GM18511 (cell line): ENCODE results near the gene TMCC1.
"Not testable (repeated sequence)": the region's sequence is repeated elsewhere in the genome, so short reads cannot be mapped to it uniquely, and the experiment has no call there.

ENCODE experiments used
- ATAC-seq: cut with Tn5 transposase; IDR thresholded peaks from one replicate; pipeline ENCODE4 v1.9.1; 2021; ENCODE audit warnings: mild to moderate bottlenecking, moderate library complexity; ENCODE audit not compliant: unreplicated experiment

TMCC1 gene

DNA sequence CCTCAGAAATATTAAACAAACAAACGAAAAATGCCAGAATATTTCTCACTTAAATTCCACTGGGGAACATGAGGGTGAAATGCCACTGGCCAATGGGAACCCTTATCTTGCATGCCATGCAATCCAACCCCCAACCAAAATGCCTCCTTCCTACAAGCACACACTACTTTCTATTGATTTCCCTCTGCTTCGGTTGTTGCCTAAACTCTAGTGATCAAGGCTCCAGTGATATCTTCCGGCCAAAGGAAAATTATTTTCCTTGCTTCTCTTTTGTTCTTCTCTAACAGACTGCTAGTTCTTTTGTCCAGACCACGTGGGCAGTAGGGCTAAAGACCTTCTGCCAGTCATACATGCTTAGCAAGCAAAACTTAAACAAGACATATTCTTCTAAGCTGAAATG lies 115.7 kb downstream of the TMCC1 start:
- ATAC-seq, result no peak

GRCh38 chr3:129775870-129776269 lies 117.6 kb downstream of the TMCC1 start:
- no peak for ATAC-seq

DNA sequence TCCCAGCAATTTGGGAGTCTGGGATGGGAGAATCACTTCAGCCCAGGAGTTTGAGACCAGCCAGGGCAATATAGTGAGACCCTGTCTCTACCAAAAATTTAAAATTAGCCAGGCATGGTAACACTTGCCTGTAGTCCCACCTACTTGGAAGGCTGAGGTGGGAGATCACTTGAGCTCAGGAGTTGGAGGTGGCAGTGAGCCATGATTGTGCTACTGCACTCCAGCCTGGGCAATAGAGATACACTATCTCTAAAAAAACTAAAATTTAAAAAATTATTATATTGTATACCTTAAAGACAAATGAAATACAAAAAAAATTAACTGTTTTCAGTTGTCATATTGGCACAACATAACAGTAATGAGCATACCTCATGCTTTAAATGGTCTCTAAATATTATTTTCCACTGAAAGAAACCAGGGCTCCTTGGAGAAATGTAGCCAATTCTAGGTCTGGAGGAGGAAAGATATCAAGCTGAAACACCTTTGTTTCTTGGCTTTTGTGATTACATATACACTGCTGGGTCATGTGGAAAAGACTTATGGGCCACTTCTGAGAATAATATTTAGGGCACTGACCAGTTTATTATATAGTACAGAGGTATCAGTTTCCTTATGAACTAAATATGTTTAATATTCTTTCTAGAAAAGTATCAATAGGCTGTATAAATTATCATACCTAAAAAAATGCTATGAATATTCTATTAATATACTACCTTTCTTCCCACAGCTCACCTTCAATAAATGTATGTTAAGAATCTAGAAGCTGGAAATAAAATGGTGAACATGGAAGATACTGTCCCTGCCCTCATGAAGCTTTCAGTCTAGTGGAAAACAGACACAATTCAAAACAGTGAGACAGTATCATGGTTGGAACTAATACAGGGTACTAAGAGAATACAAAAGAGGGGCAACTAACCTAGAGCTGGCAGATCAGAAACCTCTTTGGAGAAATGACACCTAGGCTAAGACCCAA lies 119.5 kb downstream of the TMCC1 start:
- no peak for ATAC-seq

- ATAC-seq, result no peak
These were observed 122.9 kb downstream of the TMCC1 start for GRCh38 chr3:129770604-129771003.

DNA sequence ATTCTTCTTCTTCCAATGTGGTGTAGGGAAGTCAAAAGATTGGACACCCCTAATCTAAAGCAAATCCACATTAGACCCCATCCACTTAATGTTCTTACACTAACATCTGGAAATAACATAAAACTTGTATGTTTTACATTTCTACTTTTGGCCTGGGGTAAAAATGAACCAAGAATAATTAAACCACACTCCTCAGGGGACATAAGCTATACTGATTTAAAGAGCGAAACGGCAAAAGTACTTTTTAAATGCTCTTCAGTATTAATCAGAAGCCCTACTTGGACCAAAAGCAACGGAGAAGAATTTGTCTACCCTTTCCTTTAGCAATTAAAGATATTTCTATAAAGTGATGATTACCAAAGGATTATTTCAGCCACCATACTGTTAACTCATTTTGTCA lies 123.9 kb downstream of the TMCC1 start:
- ATAC-seq, result no peak

GRCh38 chr3:129768728-129769127 lies 124.8 kb downstream of the TMCC1 start:
- ATAC-seq, result no peak

- ATAC-seq, result no peak
These were observed 127.4 kb downstream of the TMCC1 start for GRCh38 chr3:129766135-129766534.

DNA sequence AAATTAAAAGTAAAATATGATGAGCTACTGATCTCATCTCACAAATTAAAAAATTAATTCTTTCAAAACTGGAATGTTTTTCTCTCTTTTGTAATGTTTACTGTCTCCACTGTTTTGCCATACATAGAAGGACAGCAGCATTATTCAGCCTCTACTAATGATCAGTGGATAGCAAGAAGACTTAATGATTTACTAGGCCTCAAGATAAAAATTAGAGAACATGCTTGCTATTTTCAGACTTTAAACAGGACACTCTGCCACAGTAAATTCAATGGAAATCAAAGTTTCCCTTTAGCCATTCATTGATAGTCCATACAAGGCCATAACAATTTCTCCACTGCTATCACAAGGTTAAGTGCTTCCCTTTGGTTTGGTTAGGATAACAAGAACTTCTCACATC lies 129.4 kb downstream of the TMCC1 start:
- ATAC-seq, result no peak

DNA sequence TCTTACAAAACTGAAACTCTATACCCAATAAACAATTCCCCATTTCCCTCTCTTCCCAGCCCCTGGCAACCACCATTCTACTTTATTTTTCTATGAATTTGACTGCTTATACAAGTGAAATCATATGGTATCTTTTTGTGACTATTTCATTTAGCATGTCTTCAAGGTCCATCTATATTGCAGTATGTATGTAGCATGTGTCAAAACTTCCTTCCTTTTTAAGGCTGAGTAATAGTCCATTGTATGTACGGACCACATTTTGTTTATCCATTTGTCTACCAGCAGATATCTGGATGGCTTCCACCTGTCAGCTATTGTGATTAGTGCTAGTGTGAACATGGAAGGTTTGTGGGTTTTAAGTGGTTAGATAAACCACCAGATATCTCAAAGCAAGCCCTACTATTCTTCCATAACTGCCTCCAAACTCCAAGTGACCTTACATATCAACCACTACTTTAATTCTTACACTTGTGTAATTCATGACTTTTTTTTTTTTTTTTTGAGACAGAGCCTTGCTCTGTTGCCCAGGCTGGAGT lies 134.7 kb downstream of the TMCC1 start:
- no peak for ATAC-seq

GRCh38 chr3:129758306-129758705 lies 135.2 kb downstream of the TMCC1 start:
- no peak for ATAC-seq

- no peak for ATAC-seq
These were observed 136.6 kb downstream of the TMCC1 start for GRCh38 chr3:129756871-129757270.

DNA sequence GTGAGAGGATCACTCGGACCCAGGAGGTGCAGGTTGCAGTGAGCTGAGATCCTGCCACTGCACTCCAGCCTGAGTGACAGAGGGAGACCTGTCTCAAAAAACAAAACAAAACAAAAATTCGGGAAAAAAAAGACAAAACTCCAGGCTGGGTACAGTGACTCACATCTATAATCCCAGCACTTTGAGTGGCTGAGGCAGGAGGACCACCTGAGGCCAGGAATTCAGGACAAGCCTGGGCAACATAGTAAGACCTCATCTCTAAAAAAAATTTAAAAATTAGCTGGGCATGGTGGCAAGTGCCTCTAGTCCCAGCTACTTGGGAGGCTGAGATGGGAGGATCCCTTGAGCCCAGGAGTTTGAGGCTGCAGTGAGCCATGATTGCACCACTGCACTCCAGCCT lies 142.4 kb downstream of the TMCC1 start:
- not testable (repeated sequence) for ATAC-seq

- ATAC-seq, result no peak
These were observed 143.8 kb downstream of the TMCC1 start for GRCh38 chr3:129749692-129750091.

GRCh38 chr3:129747992-129748391 lies 145.5 kb downstream of the TMCC1 start:
- no peak for ATAC-seq

DNA sequence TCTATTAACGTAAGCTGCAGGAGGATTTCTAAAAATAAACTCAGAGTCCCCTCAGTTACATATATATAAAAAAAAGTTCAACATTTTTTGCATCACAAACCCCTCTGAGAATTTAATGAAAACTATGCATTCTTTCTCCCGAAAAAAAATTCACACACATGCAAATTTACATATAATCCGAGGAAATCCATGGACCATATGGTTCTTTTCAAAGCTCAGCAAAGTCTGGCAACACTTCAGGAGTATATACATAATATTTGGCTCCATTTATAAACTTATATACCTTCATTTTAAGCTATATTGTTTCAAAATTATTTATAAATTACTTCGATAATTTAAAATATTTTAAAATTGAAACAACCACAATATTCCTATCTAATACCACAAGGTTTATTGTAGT lies 146.4 kb downstream of the TMCC1 start:
- ATAC-seq, result no peak

DNA sequence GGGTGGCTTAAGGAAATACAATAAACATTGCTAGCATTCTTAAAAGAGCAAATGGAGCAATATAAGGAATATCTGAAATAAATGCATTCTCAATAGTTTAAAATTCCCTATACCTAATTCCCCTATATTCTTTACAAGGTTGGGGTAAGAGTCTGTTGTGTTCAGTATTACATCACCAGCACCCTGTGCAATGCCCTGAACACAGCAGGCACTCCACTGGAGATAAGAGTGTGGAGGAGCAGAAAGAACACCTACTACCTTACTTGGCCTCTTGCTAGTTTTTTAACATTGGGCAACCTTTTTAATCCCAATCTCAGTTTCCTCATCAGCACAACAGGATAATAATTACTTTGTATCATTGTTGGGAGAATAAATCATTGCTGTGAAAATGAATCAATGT lies 146.9 kb downstream of the TMCC1 start:
- ATAC-seq, result no peak

- ATAC-seq, result no peak
These were observed 148.3 kb downstream of the TMCC1 start for GRCh38 chr3:129745253-129745652.

DNA sequence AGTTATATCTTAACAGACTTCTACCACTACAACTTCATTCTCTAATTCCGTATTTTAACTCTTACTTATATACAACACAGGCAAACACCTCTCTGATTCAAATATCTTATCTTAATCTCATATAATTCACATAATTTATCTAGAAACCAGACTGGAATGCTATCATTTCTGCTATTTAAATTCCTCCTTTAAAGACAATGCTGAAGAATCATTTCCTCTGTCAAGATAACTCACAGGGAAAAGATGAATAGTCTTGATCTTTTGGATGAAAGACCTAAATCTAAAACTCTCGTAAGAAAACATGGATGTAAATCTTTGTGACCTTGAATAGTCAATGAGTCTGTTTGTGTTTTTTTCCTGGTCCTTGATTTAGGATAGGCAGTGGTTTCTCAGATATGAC lies 151.7 kb downstream of the TMCC1 start:
- no peak for ATAC-seq

DNA sequence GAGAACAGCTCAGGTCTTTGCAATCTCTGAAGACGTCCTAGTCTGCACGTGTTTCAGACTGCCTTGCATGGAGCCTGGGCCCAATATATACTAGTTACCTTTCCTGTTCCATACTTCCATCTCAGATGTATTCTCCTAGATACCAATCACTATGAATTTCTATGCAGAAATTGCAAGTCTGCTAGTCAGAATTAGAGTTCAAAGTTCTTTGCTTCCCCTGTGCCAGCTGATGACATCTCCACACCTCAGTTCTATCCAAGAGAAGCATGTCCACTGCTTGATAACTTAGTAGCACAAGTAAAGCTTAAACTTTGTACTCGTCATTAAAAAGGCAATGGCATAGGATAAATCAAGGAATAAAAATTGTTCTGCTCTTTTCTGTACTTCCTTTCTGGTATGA lies 153.4 kb downstream of the TMCC1 start:
- no peak for ATAC-seq

GRCh38 chr3:129739634-129740033 lies 153.9 kb downstream of the TMCC1 start:
- no peak for ATAC-seq

DNA sequence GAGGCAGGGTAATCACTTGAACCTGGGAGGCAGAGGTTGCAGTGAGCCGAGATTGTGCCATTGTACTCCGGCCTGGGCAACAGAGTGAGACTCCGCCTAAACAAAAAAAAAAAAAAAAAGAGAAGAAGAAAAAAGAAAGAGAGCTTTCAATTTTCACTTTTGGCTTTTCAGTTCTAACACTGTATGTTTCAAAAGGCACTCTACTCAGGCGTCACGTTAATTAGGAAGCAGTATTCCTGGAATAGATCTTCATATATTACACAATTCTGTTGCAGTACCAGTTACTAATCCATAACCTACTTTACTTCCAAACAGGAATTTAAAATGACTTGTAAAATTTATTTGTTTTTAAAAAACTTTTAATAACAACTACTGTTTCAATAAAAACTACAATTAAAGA lies 155.3 kb downstream of the TMCC1 start:
- ATAC-seq, result no peak

GRCh38 chr3:129736070-129736469 lies 157.4 kb downstream of the TMCC1 start:
- ATAC-seq, result no peak
